H9 (cell line): Measurements from ENCODE around the gene PITRM1. TPM values are rescaled to one million over a fixed set of nuclear protein-coding genes. Genes with fewer than 3 reads are reported as not detected.

Experiments
- DNase-seq: peaks from one replicate; pipeline ENCODE4 v3.0.0-alpha.2; 2017
- H2AFZ ChIP-seq: one replicate; pipeline ENCODE4 v1.6.1; 2013; ENCODE audit warnings: mild to moderate bottlenecking, low read length, control low read depth, moderate library complexity
- H2AK5ac ChIP-seq: 2 replicates; pipeline ENCODE4 v1.6.1; 2013; ENCODE audit warnings: low read length, control low read depth, mixed read lengths; ENCODE audit not compliant: insufficient read length
- H2BK120ac ChIP-seq: one replicate; pipeline ENCODE4 v1.6.1; 2013; ENCODE audit warnings: low read depth, mild to moderate bottlenecking, low read length, control low read depth, inconsistent platforms; ENCODE audit not compliant: poor library complexity, severe bottlenecking
- H2BK12ac ChIP-seq: 2 replicates; pipeline ENCODE4 v1.6.1; 2013; ENCODE audit warnings: low read length, control low read depth, mixed read lengths, low read depth; ENCODE audit not compliant: insufficient read length
- H2BK15ac ChIP-seq: 2 replicates; pipeline ENCODE4 v1.6.1; 2013; ENCODE audit warnings: low read depth, low read length, control low read depth
- H2BK20ac ChIP-seq: one replicate; pipeline ENCODE4 v1.6.1; 2013; ENCODE audit warnings: low read depth, mild to moderate bottlenecking, low read length, control low read depth, inconsistent platforms; ENCODE audit not compliant: poor library complexity, severe bottlenecking
- H2BK5ac ChIP-seq: 2 replicates; pipeline ENCODE4 v1.6.1; 2013; ENCODE audit warnings: low read length, control low read depth, mixed read lengths; ENCODE audit not compliant: insufficient read length
- H3K14ac ChIP-seq: 2 replicates; pipeline ENCODE4 v1.6.1; 2013; ENCODE audit warnings: low read length, control low read depth; ENCODE audit not compliant: insufficient read depth
- H3K18ac ChIP-seq: 2 replicates; pipeline ENCODE4 v1.6.1; 2013; ENCODE audit warnings: low read depth, mild to moderate bottlenecking, mixed read lengths, low read length, control low read depth; ENCODE audit not compliant: insufficient read length
- H3K23ac ChIP-seq: 2 replicates; pipeline ENCODE4 v1.6.1; 2013; ENCODE audit warnings: low read length, control low read depth, mixed read lengths, low read depth; ENCODE audit not compliant: insufficient read length
- H3K23me2 ChIP-seq: 2 replicates; pipeline ENCODE4 v1.6.1; 2013; ENCODE audit warnings: low read depth, mild to moderate bottlenecking, mixed read lengths, low read length, control low read depth; ENCODE audit not compliant: insufficient read length, poor library complexity, severe bottlenecking
- H3K27ac ChIP-seq: 2 replicates; pipeline ENCODE4 v1.5.1; 2013; ENCODE audit warnings: low read length, control low read depth, mixed read lengths, low read depth; ENCODE audit not compliant: insufficient read length
- H3K27me3 ChIP-seq: 2 replicates; pipeline ENCODE4 v1.6.1; 2013; ENCODE audit warnings: low read length, control low read depth, inconsistent platforms; ENCODE audit not compliant: insufficient read depth
- H3K4ac ChIP-seq: 2 replicates; pipeline ENCODE4 v1.6.1; 2013; ENCODE audit warnings: low read depth, mild to moderate bottlenecking, control low read depth, inconsistent platforms, low read length, moderate library complexity
- H3K4me1 ChIP-seq: 2 replicates; pipeline ENCODE4 v1.6.1; 2013; ENCODE audit warnings: low read length, control low read depth, inconsistent platforms; ENCODE audit not compliant: insufficient read depth
- H3K4me2 ChIP-seq: 2 replicates; pipeline ENCODE4 v1.6.1; 2013; ENCODE audit warnings: low read length, control low read depth, mixed read lengths; ENCODE audit not compliant: insufficient read length, insufficient read depth
- H3K56ac ChIP-seq: 2 replicates; pipeline ENCODE4 v1.6.1; 2013; ENCODE audit warnings: low read depth, mild to moderate bottlenecking, mixed read lengths, low read length, control low read depth; ENCODE audit not compliant: insufficient read length
- H3K79me1 ChIP-seq: 2 replicates; pipeline ENCODE4 v1.6.1; 2013; ENCODE audit warnings: low read depth, mild to moderate bottlenecking, moderate library complexity, low read length, control low read depth, inconsistent platforms; ENCODE audit not compliant: insufficient read depth, poor library complexity, severe bottlenecking
- H3K79me2 ChIP-seq: 2 replicates; pipeline ENCODE4 v1.6.1; 2013; ENCODE audit warnings: low read length, control low read depth, inconsistent platforms; ENCODE audit not compliant: insufficient read depth
- H3K9ac ChIP-seq: 2 replicates; pipeline ENCODE4 v1.6.1; 2013; ENCODE audit warnings: low read length, control low read depth, mixed read lengths; ENCODE audit not compliant: insufficient read length; ENCODE audit errors: extremely low read depth
- H3K9me3 ChIP-seq: one replicate; pipeline ENCODE4 v1.6.1; 2013; ENCODE audit warnings: low read depth, low read length, inconsistent platforms; ENCODE audit not compliant: control insufficient read depth
- H3T11ph ChIP-seq: one replicate; pipeline ENCODE4 v1.6.1; 2013; ENCODE audit warnings: mild to moderate bottlenecking, low read length, control low read depth, inconsistent platforms
- H4K20me1 ChIP-seq: one replicate; pipeline ENCODE4 v1.6.1; 2013; ENCODE audit not compliant: control insufficient read depth, insufficient read length, insufficient read depth
- H4K5ac ChIP-seq: 2 replicates; pipeline ENCODE4 v1.6.1; 2013; ENCODE audit warnings: low read depth, mild to moderate bottlenecking, mixed read lengths, low read length, control low read depth; ENCODE audit not compliant: insufficient read length
- H4K8ac ChIP-seq: replicated peaks from 2 replicates; pipeline ENCODE4 v1.6.1; 2013; ENCODE audit warnings: low read length, control low read depth, mixed read lengths, low read depth; ENCODE audit not compliant: insufficient read length
- H4K91ac ChIP-seq: 2 replicates; pipeline ENCODE4 v1.6.1; 2013; ENCODE audit warnings: low read depth, mild to moderate bottlenecking, moderate library complexity, mixed read lengths, low read length, control low read depth; ENCODE audit not compliant: insufficient read length
- H3K27ac Mint-ChIP-seq, 3 experiments: 2 replicates in 2 of 3; 3 replicates in 1 of 3; pipeline ENCODE4 v1.8.0; 2020 to 2021; ENCODE audit warnings: mixed read lengths in 3 of 3, mild to moderate bottlenecking in 1 of 3, moderate library complexity in 1 of 3
- H3K27me3 Mint-ChIP-seq: 2 replicates; pipeline ENCODE4 v1.8.0; 2021; ENCODE audit warnings: low read depth, mild to moderate bottlenecking, moderate library complexity, mixed read lengths
- H3K36me3 Mint-ChIP-seq, 3 experiments: 2 replicates in 2 of 3; 3 replicates in 1 of 3; pipeline ENCODE4 v1.8.0; 2020 to 2021; ENCODE audit warnings: low read depth in 3 of 3, mixed read lengths in 3 of 3; ENCODE audit not compliant: insufficient read depth in 1 of 3
- H3K4me1 Mint-ChIP-seq, 2 experiments: 2 replicates each; pipeline ENCODE4 v1.8.0; 2020; ENCODE audit warnings: mixed read lengths in 2 of 2
- H3K4me3 Mint-ChIP-seq, 2 experiments: 2 replicates in 1 of 2; 3 replicates in 1 of 2; pipeline ENCODE4 v1.8.0; 2020 to 2021; ENCODE audit warnings: mild to moderate bottlenecking in 2 of 2, mixed read lengths in 2 of 2, moderate library complexity in 1 of 2
- H3K9me3 Mint-ChIP-seq, 2 experiments: 2 replicates in 1 of 2; 3 replicates in 1 of 2; pipeline ENCODE4 v1.8.0; 2020; ENCODE audit warnings: mild to moderate bottlenecking in 2 of 2, mixed read lengths in 2 of 2, moderate library complexity in 1 of 2
- CTCF ChIP-seq: fragments of 200-600 bp; sonication (generic); conservative IDR thresholded peaks from 3 replicates; pipeline ENCODE4 v1.8.0; 2021; ENCODE audit warnings: antibody characterized with exemption, mild to moderate bottlenecking
- WGBS: extraction: QIAGEN DNeasy Blood & Tissue Kit; methylation state at CpG from one replicate; pipeline ENCODE4 v1.1.7; 2013; ENCODE audit warnings: missing lambda C conversion rate, low lambda C conversion rate, mixed read lengths; ENCODE audit not compliant: insufficient read length; ENCODE audit errors: extremely low coverage; 5-methylcytosine and 5-hydroxymethylcytosine counted together
- total RNA-seq: library from RNA; stranded (reverse); gene quantifications from 2 replicates; pipeline ENCODE4 v1.2.1, GENCODE V29; 2021

PITRM1 gene
- total RNA-seq, 1 experiment from 2014 or later: 27.8 TPM

GRCh38 chr10:3213758-3214515, 41.4 kb upstream of the PITRM1 start:
- no peak overlapping the region for H2BK15ac ChIP-seq
- no peaks in the 10 kb centered on the region for H3K79me1 ChIP-seq
- WGBS: no CpG with 5 or more reads among the region's 20 CpGs
- H3K4me2 ChIP-seq: no peak overlapping the region
- H3K4me1 ChIP-seq: no peaks in the 10 kb centered on the region
- no peak overlapping the region for H3K56ac ChIP-seq
- no peak overlapping the region for H2BK20ac ChIP-seq
- no peak overlapping the region for H3K9ac ChIP-seq
- Mint-ChIP-seq H3K27me3 (no peaks in the 10 kb centered on the region), H3K36me3 (no peaks in the 10 kb centered on the region; a peak in 1 of 7 replicates), H3K4me3 (no peak overlapping the region), H3K4me1 (no peaks in the 10 kb centered on the region), H3K9me3 (peaks cover 2 to 4% of the 10 kb centered on the region in 2 experiments; a peak in 3 of 5 replicates), H3K27ac (no peak overlapping the region)
- H2AFZ ChIP-seq: no peak overlapping the region
- H3K18ac ChIP-seq: no peak overlapping the region
- no peak overlapping the region for H4K91ac ChIP-seq
- H2AK5ac ChIP-seq: no peak overlapping the region
- no peaks in the 10 kb centered on the region for H3K27me3 ChIP-seq
- no peak overlapping the region for H4K8ac ChIP-seq
- H3T11ph ChIP-seq: no peak overlapping the region
- no peaks in the 10 kb centered on the region for H4K20me1 ChIP-seq
- H3K9me3 ChIP-seq: no peaks in the 10 kb centered on the region
- no peak overlapping the region for H3K14ac ChIP-seq
- H3K79me2 ChIP-seq: no peaks in the 10 kb centered on the region
- TF ChIP-seq CTCF: no peak
- H2BK5ac ChIP-seq: no peak overlapping the region
- H3K4ac ChIP-seq: no peak overlapping the region
- no peak overlapping the region for H2BK12ac ChIP-seq
- H3K27ac ChIP-seq: no peak overlapping the region
- H3K23me2 ChIP-seq: no peaks in the 10 kb centered on the region
- no peak overlapping the region for H3K23ac ChIP-seq
- DNase-seq: no peak
- H2BK120ac ChIP-seq: no peak overlapping the region
- H4K5ac ChIP-seq: no peak overlapping the region
